MM.1S (cell line): ENCODE measurements around the gene TMEM163.

Experiments
- DNase-seq: peaks from one replicate; pipeline ENCODE4 v3.0.0-alpha.2; 2015
- H2AFZ ChIP-seq: fragments of 300-600 bp; sonication (generic); 2 replicates; pipeline ENCODE4 v1.6.0; 2016; ENCODE audit warnings: antibody characterized with exemption, low read length
- H3F3A ChIP-seq: fragments of 300-600 bp; sonication (generic); 2 replicates; pipeline ENCODE4 v1.6.1; 2016; ENCODE audit warnings: mild to moderate bottlenecking, antibody characterized with exemption, low read length, moderate library complexity, mixed read lengths; ENCODE audit not compliant: insufficient read depth
- H3K27ac ChIP-seq: fragments of 300-600 bp; sonication (generic); 2 replicates; pipeline ENCODE4 v1.5.1; 2016; ENCODE audit warnings: mild to moderate bottlenecking, low read length
- H3K27me3 ChIP-seq: fragments of 300-600 bp; sonication (generic); replicated peaks from 2 replicates; pipeline ENCODE4 v1.6.0; 2016; ENCODE audit warnings: low read length; ENCODE audit not compliant: insufficient read depth
- H3K36me3 ChIP-seq: fragments of 300-600 bp; sonication (generic); replicated peaks from 2 replicates; pipeline ENCODE4 v1.6.1; 2016; ENCODE audit warnings: mild to moderate bottlenecking, low read length, mixed read lengths; ENCODE audit not compliant: insufficient read depth
- H3K4me1 ChIP-seq: fragments of 300-600 bp; sonication (generic); 2 replicates; pipeline ENCODE4 v1.6.1; 2016; ENCODE audit warnings: low read length, mixed read lengths
- H3K4me2 ChIP-seq: fragments of 300-600 bp; sonication (generic); 2 replicates; pipeline ENCODE4 v1.6.0; 2016; ENCODE audit warnings: low read depth, low read length
- H3K4me3 ChIP-seq: fragments of 300-600 bp; sonication (generic); 2 replicates; pipeline ENCODE4 v1.5.1; 2016; ENCODE audit warnings: low read length, mixed read lengths
- H3K79me2 ChIP-seq: fragments of 300-600 bp; sonication (generic); 2 replicates; pipeline ENCODE4 v1.6.1; 2016; ENCODE audit warnings: mixed run types, low read length, mixed read lengths
- H3K9ac ChIP-seq: fragments of 300-600 bp; sonication (generic); 2 replicates; pipeline ENCODE4 v1.6.1; 2016; ENCODE audit warnings: low read length, mixed read lengths
- H3K9me2 ChIP-seq: fragments of 300-600 bp; sonication (generic); replicated peaks from 2 replicates; pipeline ENCODE4 v1.6.1; 2016; ENCODE audit warnings: mild to moderate bottlenecking, low read length, mixed read lengths; ENCODE audit not compliant: insufficient read depth
- H3K9me3 ChIP-seq: fragments of 300-600 bp; sonication (generic); replicated peaks from 2 replicates; pipeline ENCODE4 v1.6.1; 2016; ENCODE audit warnings: mild to moderate bottlenecking, low read length, mixed read lengths; ENCODE audit not compliant: insufficient read depth
- H4K20me1 ChIP-seq: fragments of 300-600 bp; sonication (generic); 2 replicates; pipeline ENCODE4 v1.6.1; 2016; ENCODE audit warnings: mild to moderate bottlenecking, low read length, moderate library complexity, mixed read lengths; ENCODE audit not compliant: insufficient read depth
- EZH2 ChIP-seq: fragments of 300-600 bp; sonication (generic); optimal IDR thresholded peaks from 2 replicates; pipeline ENCODE3; 2017; ENCODE audit warnings: low read depth, mild to moderate bottlenecking, antibody characterized with exemption, low read length, mixed read lengths
- EZH2phosphoT487 ChIP-seq: fragments of 300-600 bp; sonication (generic); IDR thresholded peaks from 2 replicates; pipeline ENCODE4 v1.6.1; 2018; ENCODE audit warnings: antibody characterized with exemption, low read length
- TF ChIP-seq, protein P1 (sequence below): fragments of 300-600 bp; sonication (generic); IDR thresholded peaks from 2 replicates; pipeline ENCODE4 v1.5.1; 2016; ENCODE audit warnings: antibody characterized with exemption, low read length, mixed read lengths

TMEM163 gene

DNA sequence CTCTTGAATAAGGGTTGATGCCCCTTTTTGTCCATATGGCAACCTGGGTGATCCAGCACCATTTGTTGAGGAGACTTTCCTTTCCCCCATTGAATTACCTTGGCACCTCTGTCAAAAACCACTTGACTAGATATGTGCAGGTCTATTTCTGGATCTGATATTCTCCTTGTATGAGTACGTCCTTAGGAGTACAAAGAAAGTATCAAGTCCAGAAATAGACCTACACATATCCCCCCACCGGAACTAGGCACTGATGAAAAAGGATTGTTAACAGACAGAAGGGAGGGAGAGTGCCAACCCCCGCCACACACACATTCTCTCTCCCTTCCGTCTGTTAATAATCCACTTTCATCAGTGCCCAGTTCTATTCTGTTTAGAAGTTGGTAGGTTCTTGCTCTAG, 225.0 kb downstream of the TMEM163 start:
- no peaks in the 10 kb centered on the region for H3K36me3 ChIP-seq
- H3K4me3 ChIP-seq = no peak overlapping the region
- no peak for DNase-seq
- H3F3A ChIP-seq = no peaks in the 10 kb centered on the region
- no peaks in the 10 kb centered on the region for H3K79me2 ChIP-seq
- H3K9me2 ChIP-seq = no peaks in the 10 kb centered on the region
- H3K9ac ChIP-seq = no peak overlapping the region
- no peak overlapping the region for H3K4me2 ChIP-seq
- TF ChIP-seq, protein P1, sequence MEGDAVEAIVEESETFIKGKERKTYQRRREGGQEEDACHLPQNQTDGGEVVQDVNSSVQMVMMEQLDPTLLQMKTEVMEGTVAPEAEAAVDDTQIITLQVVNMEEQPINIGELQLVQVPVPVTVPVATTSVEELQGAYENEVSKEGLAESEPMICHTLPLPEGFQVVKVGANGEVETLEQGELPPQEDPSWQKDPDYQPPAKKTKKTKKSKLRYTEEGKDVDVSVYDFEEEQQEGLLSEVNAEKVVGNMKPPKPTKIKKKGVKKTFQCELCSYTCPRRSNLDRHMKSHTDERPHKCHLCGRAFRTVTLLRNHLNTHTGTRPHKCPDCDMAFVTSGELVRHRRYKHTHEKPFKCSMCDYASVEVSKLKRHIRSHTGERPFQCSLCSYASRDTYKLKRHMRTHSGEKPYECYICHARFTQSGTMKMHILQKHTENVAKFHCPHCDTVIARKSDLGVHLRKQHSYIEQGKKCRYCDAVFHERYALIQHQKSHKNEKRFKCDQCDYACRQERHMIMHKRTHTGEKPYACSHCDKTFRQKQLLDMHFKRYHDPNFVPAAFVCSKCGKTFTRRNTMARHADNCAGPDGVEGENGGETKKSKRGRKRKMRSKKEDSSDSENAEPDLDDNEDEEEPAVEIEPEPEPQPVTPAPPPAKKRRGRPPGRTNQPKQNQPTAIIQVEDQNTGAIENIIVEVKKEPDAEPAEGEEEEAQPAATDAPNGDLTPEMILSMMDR = no peak
- TF ChIP-seq EZH2phosphoT487 (no peak), EZH2 (no peak)
- no peak overlapping the region for H2AFZ ChIP-seq
- no peaks in the 10 kb centered on the region for H3K9me3 ChIP-seq
- no peaks in the 10 kb centered on the region for H3K27me3 ChIP-seq
- H3K4me1 ChIP-seq = no peaks in the 10 kb centered on the region
- no peak overlapping the region for H3K27ac ChIP-seq
- H4K20me1 ChIP-seq = no peaks in the 10 kb centered on the region

DNA sequence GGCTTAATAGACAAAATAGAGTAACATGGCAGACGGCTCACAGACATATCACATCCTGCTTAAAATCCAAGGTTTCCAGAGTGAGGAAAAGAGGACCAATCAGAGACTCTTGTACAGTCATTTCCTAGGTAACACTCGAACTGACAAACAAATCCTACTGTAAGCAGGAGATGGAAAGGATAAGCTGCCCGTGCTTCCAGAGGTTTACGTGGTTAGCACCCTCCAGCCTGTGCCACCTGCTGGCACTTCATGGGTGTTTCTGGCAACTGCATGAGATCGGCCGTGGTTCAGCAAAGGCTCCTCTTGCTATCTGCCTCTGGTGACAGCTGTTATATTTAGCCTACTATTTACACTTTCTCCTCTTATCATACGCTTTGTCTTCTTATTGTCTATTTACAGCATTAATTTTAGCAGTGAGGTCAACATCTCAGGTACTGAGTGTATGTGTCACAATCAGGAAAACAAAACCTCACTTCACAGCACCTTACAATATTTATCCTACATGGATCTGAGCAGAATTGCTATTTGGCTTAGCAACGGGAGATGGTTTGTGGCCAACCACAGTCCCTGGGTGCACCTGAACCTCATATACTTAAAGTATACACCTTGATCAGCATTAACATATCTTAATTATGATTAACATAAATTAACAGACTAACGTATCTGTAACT, 226.9 kb downstream of the TMEM163 start:
- no peaks in the 10 kb centered on the region for H3K9me2 ChIP-seq
- no peak overlapping the region for H3K4me2 ChIP-seq
- no peaks in the 10 kb centered on the region for H4K20me1 ChIP-seq
- H3K4me3 ChIP-seq = no peak overlapping the region
- no peaks in the 10 kb centered on the region for H3K9me3 ChIP-seq
- H3K36me3 ChIP-seq = no peaks in the 10 kb centered on the region
- H3K9ac ChIP-seq = no peak overlapping the region
- H3K4me1 ChIP-seq = no peaks in the 10 kb centered on the region
- H3K79me2 ChIP-seq = no peaks in the 10 kb centered on the region
- DNase-seq = no peak
- no peaks in the 10 kb centered on the region for H3F3A ChIP-seq
- TF ChIP-seq, protein P1 = no peak
- no peak for TF ChIP-seq EZH2
- TF ChIP-seq EZH2phosphoT487 = no peak
- no peak overlapping the region for H2AFZ ChIP-seq
- H3K27me3 ChIP-seq = no peaks in the 10 kb centered on the region
- no peak overlapping the region for H3K27ac ChIP-seq

DNA sequence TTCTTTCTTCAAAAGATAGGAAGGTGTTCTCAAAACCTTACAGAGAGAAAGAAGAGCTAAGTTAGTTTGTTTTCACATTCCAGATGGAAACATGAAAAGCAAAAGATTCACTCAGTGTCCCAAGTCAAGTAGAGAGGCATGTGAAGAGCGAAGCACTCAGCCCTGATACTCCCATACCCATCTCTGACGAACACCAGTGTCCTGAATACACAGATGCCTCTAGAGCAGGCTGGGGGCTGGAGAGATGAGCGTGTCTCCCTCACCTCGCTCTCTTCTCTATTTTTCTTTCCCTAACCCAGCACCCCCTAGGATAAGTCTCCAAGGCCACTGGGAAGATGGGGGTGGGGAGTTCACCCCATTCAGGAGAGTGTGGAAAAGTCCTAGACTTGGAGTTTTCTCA, 227.8 kb downstream of the TMEM163 start:
- no peak overlapping the region for H3K4me3 ChIP-seq
- no peaks in the 10 kb centered on the region for H4K20me1 ChIP-seq
- no peak for DNase-seq
- H3K27me3 ChIP-seq = no peaks in the 10 kb centered on the region
- TF ChIP-seq, protein P1 = no peak
- TF ChIP-seq EZH2phosphoT487 = no peak
- TF ChIP-seq EZH2 = no peak
- no peak overlapping the region for H3K27ac ChIP-seq
- H3F3A ChIP-seq = no peaks in the 10 kb centered on the region
- H3K4me1 ChIP-seq = no peaks in the 10 kb centered on the region
- H3K9me2 ChIP-seq = no peaks in the 10 kb centered on the region
- H3K9me3 ChIP-seq = no peaks in the 10 kb centered on the region
- H2AFZ ChIP-seq = no peak overlapping the region
- H3K79me2 ChIP-seq = no peaks in the 10 kb centered on the region
- H3K4me2 ChIP-seq = no peak overlapping the region
- no peaks in the 10 kb centered on the region for H3K36me3 ChIP-seq
- H3K9ac ChIP-seq = no peak overlapping the region
